A172 (cell line): ENCODE measurements around the gene UNC13A. TPM values are rescaled to one million over a fixed set of nuclear protein-coding genes. Genes with fewer than 3 reads are reported as not detected.
A peak's percentile ranks its signal among the peaks of the same experiment; 100 is the strongest.

Experiments
- DNase-seq: peaks from one replicate; pipeline ENCODE4 v3.0.0-alpha.2; 2015; ENCODE audit warnings: low spot score
- total RNA-seq: library from RNA; depleted of rRNA; stranded (reverse); fragments of >200 nt; shearing (Covaris generic); gene quantifications from 2 replicates; pipeline ENCODE4 v1.2.3, GENCODE V29; 2014; rRNA removed

The UNC13A gene
- total RNA-seq = 0.34 and 6.2 TPM in 2 replicates

DNA sequence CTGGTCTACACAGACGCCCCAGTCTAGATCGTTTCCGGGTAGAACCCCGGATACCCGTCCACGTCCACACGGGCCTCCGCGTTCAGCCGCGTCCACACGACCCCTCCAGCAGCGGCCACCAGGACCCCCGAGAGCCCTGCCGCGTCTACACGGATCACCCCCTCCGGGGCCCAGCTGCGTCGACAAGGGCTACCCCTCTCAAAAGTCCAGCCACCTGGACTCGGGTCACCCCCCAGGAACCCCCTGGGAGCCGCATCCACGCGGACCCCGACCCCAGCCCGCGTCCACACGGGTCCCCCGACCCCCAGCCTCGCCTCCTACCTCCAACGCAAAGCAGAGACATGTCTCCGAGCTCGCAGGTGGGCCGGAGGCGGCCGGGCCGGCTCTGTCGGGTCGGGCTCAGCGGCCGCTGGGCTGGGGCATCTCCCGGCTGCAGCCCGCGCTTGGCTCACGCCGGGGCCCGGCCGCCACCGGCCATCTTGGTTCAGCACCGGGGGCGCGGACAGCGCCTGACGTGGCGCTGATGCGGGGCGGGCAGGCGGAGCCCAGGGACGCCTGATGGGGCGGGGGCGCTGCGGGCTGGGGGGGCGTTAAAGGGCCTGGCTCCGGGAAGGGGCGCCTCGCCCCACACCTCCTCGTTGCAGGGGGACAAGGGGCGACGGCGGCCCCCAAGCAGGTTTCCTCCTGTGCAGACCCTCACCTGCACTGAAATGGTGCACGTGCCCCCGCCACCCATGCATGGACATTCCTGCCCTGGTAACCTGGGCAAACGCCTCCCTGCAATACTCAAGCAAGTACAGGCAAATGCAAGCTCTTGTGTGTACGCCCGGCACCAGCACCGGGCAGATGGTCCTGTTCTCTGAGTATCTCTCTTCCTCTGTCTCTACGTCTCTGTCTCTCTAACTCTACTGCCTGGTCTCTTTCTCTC lies at the start of gene UNC13A:
Gene UNC13A, minus strand, starts transcription at position 498 of the 928 bp plus-strand sequence. Its CDS starts 155 bp downstream, at position 343.
- no peak for DNase-seq

DNA sequence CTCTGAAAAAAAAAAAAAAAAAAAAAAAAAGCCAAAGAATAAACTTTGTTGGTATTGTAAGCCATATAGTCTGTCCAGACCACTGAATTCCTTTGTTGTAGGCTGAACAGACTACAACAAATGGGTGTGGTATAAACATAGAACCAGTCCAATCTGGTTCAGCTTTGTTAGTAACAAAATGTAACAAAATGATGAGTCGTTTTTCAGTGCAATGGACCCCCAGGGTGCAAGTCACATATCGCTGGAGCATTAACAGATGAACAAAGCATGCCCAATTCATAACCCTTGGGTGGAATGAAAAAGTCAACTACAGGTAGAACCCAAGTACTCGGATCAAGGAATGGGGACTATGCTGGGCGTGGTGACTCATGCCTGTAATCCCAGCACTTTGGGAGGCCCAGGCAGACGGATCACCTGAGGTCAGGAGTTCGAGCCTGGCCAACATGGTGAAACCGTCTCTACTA lies 49.6 kb upstream of the UNC13A start:
- peak; percentile 37 for DNase-seq

DNA sequence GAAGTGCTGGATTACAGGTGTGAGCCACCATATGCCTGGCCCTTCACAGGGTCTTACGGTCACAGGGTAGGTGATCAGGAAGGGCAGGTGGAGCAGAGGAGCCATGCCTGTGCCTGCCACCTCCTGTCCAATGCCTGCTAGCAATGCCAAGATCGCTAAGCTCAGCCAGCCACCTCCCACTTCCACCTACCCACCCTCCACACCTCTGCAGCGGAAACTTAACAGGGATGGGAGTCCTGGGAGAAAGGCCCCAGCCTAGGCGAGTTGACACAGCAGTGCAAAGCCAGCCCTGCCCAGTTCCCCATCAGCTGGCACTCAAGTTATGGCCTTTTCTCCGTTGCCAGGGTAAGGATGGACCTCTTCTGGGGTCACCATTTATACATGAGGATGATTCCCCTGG lies 47.3 kb upstream of the UNC13A start:
- no peak for DNase-seq

DNA sequence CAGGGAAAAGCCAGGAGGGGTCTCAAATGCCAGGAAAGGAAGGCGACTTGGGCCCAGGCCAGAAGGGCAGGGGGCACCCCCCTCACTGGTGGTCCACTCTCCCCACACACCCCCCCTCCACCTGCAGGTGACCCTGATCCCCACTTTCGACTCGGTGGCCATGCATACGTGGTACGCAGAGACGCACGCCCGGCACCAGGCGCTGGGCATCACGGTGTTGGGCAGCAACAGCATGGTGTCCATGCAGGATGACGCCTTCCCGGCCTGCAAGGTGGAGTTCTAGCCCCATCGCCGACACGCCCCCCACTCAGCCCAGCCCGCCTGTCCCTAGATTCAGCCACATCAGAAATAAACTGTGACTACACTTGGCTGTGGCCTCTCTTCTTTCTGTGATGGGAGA lies 46.0 kb upstream of the UNC13A start:
- no peak for DNase-seq

DNA sequence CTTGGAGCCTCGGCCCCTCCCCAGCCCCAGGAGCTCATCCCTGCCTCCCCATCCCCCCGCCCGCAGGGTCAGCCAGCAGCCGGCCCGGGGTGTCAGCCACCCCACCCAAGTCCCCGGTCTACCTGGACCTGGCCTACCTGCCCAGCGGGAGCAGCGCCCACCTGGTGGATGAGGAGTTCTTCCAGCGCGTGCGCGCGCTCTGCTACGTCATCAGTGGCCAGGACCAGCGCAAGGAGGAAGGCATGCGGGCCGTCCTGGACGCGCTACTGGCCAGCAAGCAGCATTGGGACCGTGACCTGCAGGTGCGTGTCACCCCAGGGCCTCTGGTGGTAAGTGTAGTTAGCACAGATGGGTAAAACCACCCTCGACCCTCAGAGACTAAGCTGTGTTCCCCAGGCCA lies 45.0 kb upstream of the UNC13A start:
- DNase-seq = no peak

DNA sequence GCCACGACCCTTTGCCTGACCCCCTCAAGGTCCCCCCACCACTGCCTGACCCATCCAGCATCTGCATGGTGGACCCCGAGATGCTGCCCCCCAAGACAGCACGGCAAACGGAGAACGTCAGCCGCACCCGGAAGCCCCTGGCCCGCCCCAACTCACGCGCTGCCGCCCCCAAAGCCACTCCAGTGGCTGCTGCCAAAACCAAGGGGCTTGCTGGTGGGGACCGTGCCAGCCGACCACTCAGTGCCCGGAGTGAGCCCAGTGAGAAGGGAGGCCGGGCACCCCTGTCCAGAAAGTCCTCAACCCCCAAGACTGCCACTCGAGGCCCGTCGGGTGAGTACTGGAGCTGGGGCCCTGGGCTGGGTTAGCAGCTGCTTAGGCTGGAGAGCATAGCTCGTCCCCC lies 39.7 kb upstream of the UNC13A start:
- no peak for DNase-seq

DNA sequence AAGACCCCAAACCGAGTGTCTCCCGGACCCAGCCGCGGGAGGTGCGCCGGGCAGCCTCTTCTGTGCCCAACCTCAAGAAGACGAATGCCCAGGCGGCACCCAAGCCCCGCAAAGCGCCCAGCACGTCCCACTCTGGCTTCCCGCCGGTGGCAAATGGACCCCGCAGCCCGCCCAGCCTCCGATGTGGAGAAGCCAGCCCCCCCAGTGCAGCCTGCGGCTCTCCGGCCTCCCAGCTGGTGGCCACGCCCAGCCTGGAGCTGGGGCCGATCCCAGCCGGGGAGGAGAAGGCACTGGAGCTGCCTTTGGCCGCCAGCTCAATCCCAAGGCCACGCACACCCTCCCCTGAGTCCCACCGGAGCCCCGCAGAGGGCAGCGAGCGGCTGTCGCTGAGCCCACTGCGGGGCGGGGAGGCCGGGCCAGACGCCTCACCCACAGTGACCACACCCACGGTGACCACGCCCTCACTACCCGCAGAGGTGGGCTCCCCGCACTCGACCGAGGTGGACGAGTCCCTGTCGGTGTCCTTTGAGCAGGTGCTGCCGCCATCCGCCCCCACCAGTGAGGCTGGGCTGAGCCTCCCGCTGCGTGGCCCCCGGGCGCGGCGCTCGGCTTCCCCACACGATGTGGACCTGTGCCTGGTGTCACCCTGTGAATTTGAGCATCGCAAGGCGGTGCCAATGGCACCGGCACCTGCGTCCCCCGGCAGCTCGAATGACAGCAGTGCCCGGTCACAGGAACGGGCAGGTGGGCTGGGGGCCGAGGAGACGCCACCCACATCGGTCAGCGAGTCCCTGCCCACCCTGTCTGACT lies 39.0 kb upstream of the UNC13A start:
- no peak for DNase-seq

DNA sequence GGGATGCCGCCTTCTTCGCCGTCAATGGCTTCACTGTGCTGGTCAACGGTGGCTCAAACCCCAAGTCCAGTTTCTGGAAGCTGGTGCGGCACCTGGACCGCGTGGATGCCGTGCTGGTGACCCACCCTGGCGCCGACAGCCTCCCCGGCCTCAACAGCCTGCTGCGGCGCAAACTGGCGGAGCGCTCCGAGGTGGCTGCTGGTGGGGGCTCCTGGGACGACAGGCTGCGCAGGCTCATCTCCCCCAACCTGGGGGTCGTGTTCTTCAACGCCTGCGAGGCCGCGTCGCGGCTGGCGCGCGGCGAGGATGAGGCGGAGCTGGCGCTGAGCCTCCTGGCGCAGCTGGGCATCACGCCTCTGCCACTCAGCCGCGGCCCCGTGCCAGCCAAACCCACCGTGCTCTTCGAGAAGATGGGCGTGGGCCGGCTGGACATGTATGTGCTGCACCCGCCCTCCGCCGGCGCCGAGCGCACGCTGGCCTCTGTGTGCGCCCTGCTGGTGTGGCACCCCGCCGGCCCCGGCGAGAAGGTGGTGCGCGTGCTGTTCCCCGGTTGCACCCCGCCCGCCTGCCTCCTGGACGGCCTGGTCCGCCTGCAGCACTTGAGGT lies 38.1 kb upstream of the UNC13A start:
- no peak for DNase-seq

DNA sequence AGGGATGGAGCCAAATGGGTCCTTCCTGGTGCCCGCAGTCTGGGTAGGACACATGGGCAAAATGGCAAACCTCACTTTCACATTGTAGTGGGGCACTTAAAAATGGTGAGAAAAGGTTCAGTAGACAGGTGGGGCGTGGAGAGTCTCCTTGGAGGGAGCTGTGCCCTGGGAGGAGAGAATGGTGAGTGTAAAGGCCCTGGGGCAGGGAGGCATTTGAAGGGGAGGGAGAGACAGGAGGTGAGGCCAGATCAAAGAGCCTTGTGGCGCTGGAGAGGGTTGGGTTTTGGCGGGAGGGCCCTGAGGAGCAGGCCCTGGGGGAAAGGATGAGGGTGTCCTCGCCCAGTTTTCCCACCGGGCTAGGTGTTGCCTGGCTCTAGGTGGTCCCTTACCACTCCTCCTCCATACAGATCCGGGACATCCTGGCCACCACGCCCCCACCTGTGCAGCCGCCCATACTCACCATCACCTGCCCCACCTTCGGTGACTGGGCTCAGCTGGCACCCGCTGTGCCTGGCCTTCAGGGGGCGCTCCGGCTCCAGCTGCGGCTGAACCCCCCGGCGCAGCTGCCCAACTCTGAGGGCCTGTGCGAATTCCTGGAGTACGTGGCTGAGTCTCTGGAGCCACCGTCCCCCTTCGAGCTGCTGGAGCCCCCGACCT lies 37.4 kb upstream of the UNC13A start:
- no peak for DNase-seq

DNA sequence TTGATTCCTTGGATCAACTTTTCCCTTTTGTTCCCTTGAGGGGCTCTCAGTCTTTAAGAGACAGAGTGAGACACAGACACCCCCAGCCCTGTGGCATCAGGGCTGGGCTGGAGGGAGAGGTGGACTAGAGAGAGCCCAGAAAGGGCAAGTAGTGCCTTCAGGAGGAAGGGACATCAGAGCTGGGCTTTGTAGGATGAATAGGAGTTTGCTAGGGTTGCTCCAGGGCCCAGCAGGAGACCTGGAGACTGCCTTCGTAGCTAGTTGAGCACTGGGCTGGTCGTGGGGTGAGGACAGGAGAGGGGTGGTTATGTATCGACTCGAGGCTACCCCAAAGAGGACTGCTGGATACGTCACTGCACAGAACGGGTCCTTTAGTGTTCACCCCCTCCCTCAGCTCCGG lies 36.5 kb upstream of the UNC13A start:
- no peak for DNase-seq

DNA sequence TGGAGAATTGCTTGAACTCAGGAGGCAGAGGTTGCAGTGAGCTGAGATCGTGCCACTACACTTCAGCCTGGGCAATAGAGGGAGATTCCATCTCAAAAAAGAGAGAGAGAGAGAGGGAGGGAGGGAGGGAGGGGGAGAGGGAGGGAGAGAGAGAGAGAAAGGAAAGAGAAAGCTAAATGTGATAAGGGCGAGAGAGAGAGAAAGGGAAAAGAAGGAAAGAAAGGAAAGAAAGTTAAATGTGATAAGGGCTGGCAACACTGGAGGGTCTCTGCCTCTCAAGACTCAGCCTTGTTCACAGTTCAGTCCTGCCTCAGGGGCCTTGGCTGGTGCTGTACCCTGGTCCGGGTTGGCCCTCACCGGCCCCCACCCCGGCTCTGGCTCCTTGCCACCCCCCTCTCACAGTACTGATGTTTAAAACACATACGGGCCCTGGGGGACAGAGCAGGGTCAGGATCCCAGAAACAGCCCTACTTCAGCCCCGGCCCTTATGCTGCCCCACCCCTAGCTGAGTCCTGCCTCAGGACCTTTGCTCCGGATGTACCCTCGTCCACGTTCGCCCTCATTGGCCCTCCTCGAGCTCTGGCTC lies 34.6 kb upstream of the UNC13A start:
- no peak for DNase-seq

DNA sequence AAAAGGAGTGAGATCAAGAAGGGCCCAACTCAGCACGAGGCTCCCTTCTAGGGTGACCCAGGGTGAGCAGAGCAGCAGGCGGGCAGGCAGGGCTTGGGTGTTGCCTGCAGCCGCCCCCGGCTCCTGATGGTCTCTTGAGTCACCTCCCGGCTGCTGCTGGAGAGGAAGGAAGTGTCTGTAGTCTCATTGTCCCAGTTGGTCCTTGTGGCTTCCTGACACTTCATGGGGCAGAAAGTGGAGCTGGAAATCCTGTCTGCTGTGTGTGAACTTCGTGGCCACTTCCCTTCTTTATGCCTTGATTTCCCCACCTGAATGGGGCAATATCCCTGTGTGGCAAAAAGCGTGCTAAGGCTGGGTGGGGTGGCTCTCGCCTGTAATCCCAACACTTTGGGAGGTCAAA lies 33.7 kb upstream of the UNC13A start:
- DNase-seq = peak; percentile 64

DNA sequence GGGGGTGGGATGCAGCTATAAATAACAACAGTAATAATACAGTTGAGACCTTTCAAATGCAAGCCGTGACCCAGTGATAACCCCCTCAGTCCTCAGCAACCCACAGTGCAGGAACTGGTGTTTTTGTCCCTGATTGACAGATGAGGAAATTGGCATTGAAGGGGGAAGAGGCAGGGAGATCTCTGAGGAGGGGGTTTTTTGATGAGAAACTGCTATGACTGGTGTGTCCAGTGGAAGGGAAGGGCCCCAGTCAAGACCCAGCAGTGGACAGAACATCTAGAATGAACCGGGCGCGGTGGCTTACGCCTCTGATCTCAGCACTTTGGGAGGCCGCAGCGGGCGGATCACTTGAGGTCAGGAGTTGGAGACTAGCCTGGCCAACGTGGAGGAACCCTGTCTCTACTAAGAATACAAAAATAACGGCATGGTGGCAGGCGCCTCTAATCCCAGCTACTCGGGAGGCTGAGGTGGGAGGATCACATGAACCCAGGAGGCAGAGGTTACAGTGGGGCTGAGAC lies 33.0 kb upstream of the UNC13A start:
- no peak for DNase-seq

DNA sequence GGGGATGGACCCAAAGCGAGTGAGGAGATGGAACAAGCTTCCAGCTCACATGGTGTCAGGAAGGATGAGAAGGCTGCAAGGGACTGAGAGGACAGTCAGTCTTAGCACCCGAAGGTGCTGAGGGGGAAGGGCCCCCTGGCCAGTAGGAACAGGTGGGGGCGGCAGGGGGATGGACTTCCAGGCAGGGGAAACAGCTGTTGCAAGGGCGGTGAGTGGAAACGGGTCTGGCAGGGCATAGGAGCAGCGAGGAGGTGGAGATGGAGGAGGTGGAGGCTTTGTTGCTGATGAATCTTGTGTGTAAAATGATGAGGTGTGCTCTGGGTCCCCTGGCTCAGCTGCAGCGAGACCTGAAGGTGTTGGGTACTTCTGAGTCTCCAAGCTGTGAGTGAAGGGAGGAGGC lies 32.3 kb upstream of the UNC13A start:
- no peak for DNase-seq

DNA sequence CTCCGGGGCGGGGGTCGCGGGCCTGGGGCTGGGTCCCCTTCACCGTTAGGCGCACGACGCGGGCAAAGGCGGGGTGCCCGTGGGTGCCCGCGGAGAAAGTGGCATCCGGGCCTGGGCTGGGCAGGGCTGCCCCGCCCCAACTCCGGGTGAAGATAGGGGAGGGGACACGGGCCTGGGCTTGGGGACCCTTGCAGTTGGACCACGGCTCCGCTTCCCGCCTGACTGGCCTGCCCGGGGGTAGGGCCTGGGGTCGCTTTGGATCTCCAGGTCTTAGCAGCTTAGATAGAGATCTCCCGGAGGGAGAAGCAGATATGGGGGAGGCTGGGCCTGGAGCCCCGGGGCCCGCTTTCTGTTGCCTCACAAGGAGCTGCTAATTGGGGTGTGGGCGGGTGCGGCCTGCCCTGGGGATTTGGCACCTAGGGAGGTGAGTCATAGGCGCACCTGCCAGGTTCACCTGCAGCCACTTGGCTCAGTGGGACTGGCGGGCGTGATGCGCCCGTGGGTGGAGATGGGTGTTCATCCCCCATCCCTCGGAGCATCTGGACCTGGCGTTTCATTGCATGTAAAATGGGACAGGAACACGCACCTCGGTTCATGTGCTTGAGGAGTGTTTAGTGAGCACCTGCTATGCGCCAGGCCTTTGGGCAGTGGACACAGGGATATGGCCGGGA lies 31.7 kb upstream of the UNC13A start:
- no peak for DNase-seq

DNA sequence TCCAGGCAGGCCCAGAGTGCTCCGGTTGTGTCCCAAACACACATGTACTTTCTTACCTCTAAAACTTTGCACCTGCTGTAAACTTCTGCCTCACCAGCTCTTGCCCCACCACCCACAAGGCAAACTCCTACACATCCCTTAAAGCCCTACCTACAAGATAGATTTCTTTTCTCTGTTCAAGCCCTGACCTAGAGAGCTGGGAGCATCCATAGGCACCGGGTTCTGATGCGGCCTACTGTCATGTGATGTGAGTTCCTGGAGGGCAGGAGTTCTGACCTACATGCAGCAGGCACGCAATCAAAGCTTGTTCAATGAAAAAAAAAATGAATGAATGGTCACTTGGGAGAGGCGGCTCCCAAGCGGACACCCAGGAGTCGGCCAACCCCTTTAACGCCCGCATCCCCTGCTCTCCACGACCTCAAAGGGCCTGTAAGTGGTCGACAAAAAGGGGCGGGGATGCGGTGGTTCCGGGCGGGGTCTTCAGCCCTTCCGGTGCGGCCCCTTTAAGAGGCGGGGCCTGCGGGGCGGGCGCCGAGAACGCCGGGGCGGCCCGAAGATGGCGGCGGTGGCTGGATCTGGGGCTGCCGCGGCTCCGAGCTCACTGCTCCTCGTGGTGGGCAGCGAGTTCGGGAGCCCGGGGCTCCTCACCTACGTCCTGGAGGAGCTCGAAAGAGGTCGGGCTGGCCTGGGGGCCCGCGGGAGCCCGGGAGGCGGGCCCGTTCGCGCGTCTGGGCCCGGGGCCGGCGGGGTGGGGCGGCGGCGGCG lies 31.0 kb upstream of the UNC13A start, which contains the start of gene MAP1S:
Gene MAP1S, plus strand, starts transcription at position 534 of the 765 bp plus-strand sequence. Its CDS starts 23 bp downstream, at position 557.
- peak; percentile 30 for DNase-seq

DNA sequence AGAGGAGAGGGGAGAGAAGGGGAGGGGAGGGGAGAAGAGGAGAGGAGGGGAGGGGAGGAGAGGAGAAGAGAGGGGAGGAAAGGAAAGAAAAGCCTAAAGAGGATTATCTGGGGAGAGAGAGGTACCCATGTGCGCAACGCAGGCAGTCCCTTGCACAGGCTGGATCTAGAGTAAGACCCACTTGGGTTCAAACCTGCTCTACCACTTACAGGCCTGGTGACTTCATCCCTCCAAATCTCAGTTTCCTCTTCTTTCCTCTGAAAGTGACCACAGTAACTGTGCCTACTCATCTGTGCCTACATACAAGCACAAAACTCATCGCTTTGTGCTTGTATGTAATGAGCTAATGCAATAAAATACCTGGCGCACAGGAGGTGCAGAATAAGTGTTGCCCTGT lies 30.4 kb upstream of the UNC13A start:
- no peak for DNase-seq

DNA sequence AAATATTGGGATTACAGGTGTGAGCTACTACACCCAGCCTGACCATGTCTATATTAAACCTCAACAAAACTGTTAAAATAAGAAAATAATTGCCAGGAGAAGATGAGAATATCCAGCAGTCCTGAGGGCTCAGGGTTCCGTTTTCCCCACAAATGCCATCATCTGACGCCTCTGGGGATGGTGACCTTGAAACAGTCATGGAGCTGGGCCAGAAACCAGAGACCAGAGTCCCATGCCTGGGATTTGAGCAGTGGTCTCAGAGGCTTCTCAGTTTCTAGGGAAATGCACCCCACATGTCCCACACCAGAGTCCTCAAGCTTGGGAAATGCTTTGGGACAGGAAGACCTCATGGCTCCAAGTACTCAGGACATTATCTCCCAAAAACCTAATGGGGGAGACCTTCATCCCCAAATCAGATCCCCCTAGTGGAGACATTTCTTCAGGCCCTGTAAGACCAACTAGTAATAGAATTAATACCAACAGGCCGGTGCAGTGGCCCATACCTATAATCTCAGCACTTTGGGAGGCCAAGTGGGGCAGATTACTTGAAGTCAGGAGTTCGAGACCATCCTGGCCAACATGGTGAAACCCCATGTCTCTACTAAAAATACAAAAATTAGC lies 28.3 kb upstream of the UNC13A start:
- DNase-seq = no peak

DNA sequence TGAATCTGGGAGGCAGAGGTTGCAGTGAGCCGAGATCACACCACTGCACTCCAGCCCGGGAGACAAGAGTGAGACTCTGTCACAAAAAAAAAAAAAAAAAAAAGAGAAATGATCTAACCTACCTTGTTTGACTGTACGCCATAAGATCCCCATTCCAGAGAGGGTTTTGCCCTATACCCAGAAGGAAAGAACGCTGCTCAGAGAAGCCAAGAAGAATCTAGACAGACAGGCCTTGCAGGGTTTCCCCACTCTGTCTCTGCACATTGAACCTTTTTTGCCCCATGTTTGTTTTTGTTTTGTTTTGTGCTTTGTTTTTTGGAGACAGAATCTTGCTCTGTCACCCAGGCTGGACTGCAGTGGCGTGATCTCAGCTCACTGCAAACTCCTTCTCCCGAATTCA lies 23.7 kb upstream of the UNC13A start:
- DNase-seq = no peak
